Activated T-cell treated with anti-CD3 and anti-CD28 coated beads, Interleukin-2, amount 50 U/mL, for 72 hours (primary cell): Measurements from ENCODE around the gene LRRC17. TPM values are rescaled to one million over a fixed set of nuclear protein-coding genes. Genes with fewer than 3 reads are reported as not detected.
"Not testable (repeated sequence)": the region's sequence is repeated elsewhere in the genome, so short reads cannot be mapped to it uniquely, and the experiment has no call there.

Experiments
- ATAC-seq, 2 donors: fragments of 150-1000 bp; cut with Tn5 transposase; replicated peaks in 1 of 2; 2 replicates each; pipeline ENCODE4 v1.10.0; 2021; ENCODE audit warnings: moderate library complexity in 2 of 2, mild to moderate bottlenecking in 1 of 2
- DNase-seq, 2 donors: peaks; one replicate each; pipeline ENCODE4 v3.0.0; 2021 to 2022; ENCODE audit warnings: mixed read lengths in 1 of 2
- H3K27ac Mint-ChIP-seq: one replicate; pipeline ENCODE4 v1.8.0; 2022; ENCODE audit warnings: mild to moderate bottlenecking, moderate library complexity, mixed read lengths
- H3K27me3 Mint-ChIP-seq: one replicate; pipeline ENCODE4 v1.8.0; 2022; ENCODE audit warnings: low read depth, mixed read lengths
- H3K36me3 Mint-ChIP-seq, 2 donors: one replicate each; pipeline ENCODE4 v1.8.0; 2022; ENCODE audit warnings: mixed read lengths in 2 of 2, mild to moderate bottlenecking in 1 of 2; ENCODE audit not compliant: insufficient read depth in 2 of 2
- H3K4me1 Mint-ChIP-seq: one replicate; pipeline ENCODE4 v1.8.0; 2022; ENCODE audit warnings: low read depth, mixed read lengths
- H3K4me3 Mint-ChIP-seq, 2 donors: one replicate each; pipeline ENCODE4 v1.8.0; 2022; ENCODE audit warnings: mild to moderate bottlenecking in 2 of 2, mixed read lengths in 2 of 2, moderate library complexity in 2 of 2
- H3K9me3 Mint-ChIP-seq, 2 donors: one replicate each; pipeline ENCODE4 v1.8.0; 2022; ENCODE audit warnings: mixed read lengths in 2 of 2
- total RNA-seq, 2 donors: library from RNA; stranded (reverse); gene quantifications; one replicate each; pipeline ENCODE4 v1.2.3, GENCODE V29; 2022

The LRRC17 gene
- total RNA-seq, 2 donors from 2014 or later: 0.31 TPM; not detected in 1

- DNase-seq (no peak), ATAC-seq (no peak)
- no peak overlapping the region for H3K4me3 Mint-ChIP-seq
- no peaks in the 10 kb centered on the region for H3K36me3 Mint-ChIP-seq
- H3K27me3 Mint-ChIP-seq: no peaks in the 10 kb centered on the region
- no peaks in the 10 kb centered on the region for H3K4me1 Mint-ChIP-seq
- H3K27ac Mint-ChIP-seq: no peak overlapping the region
- no peaks in the 10 kb centered on the region for H3K9me3 Mint-ChIP-seq
These were observed 61.8 kb downstream of the LRRC17 start for GRCh38 chr7:102974366-102975236.

- no peak overlapping the region for H3K4me3 Mint-ChIP-seq
- no peaks in the 10 kb centered on the region for H3K27me3 Mint-ChIP-seq
- no peaks in the 10 kb centered on the region for H3K36me3 Mint-ChIP-seq
- DNase-seq: no peak
- H3K9me3 Mint-ChIP-seq: no peaks in the 10 kb centered on the region
- no peak overlapping the region for H3K27ac Mint-ChIP-seq
- H3K4me1 Mint-ChIP-seq: no peaks in the 10 kb centered on the region
- ATAC-seq: no peak
These were observed 63.1 kb downstream of the LRRC17 start for GRCh38 chr7:102975854-102976253.

- Mint-ChIP-seq H3K9me3 (no peaks in the 10 kb centered on the region), H3K36me3 (no peaks in the 10 kb centered on the region), H3K4me1 (no peaks in the 10 kb centered on the region), H3K4me3 (no peak overlapping the region), H3K27me3 (no peaks in the 10 kb centered on the region), H3K27ac (no peak overlapping the region)
- ATAC-seq: no peak
- no peak for DNase-seq
These were observed 63.7 kb downstream of the LRRC17 start for GRCh38 chr7:102976493-102976892.

GRCh38 chr7:102977586-102977985 is 64.8 kb downstream of the LRRC17 start:
- H3K4me1 Mint-ChIP-seq, DNase-seq, ATAC-seq, H3K27me3 Mint-ChIP-seq, H3K27ac Mint-ChIP-seq, H3K36me3 Mint-ChIP-seq, H3K9me3 Mint-ChIP-seq, H3K4me3 Mint-ChIP-seq: not testable (repeated sequence)

- DNase-seq (no peak), ATAC-seq (no peak)
- Mint-ChIP-seq H3K27me3 (no peaks in the 10 kb centered on the region), H3K4me1 (no peaks in the 10 kb centered on the region), H3K27ac (no peak overlapping the region), H3K4me3 (no peak overlapping the region), H3K36me3 (no peaks in the 10 kb centered on the region), H3K9me3 (no peaks in the 10 kb centered on the region)
These were observed 65.5 kb downstream of the LRRC17 start for GRCh38 chr7:102978284-102978683.

GRCh38 chr7:102979670-102980069 is 66.9 kb downstream of the LRRC17 start:
- H3K36me3 Mint-ChIP-seq: no peaks in the 10 kb centered on the region
- no peaks in the 10 kb centered on the region for H3K4me1 Mint-ChIP-seq

GRCh38 chr7:102981451-102981850 is 68.7 kb downstream of the LRRC17 start:
- no peak overlapping the region for H3K4me3 Mint-ChIP-seq
- no peaks in the 10 kb centered on the region for H3K27me3 Mint-ChIP-seq
- ATAC-seq (no peak), DNase-seq (no peak)
- no peaks in the 10 kb centered on the region for H3K36me3 Mint-ChIP-seq
- no peaks in the 10 kb centered on the region for H3K4me1 Mint-ChIP-seq
- no peaks in the 10 kb centered on the region for H3K9me3 Mint-ChIP-seq
- no peak overlapping the region for H3K27ac Mint-ChIP-seq

More at GRCh38 chr7:102979670-102980069, 66.9 kb downstream of the LRRC17 start:
- H3K27me3 Mint-ChIP-seq: no peaks in the 10 kb centered on the region
- no peak overlapping the region for H3K4me3 Mint-ChIP-seq
- DNase-seq (no peak), ATAC-seq (no peak)
- no peaks in the 10 kb centered on the region for H3K9me3 Mint-ChIP-seq
- no peak overlapping the region for H3K27ac Mint-ChIP-seq

GRCh38 chr7:102982235-102982634 is 69.4 kb downstream of the LRRC17 start:
- Mint-ChIP-seq H3K27me3 (no peaks in the 10 kb centered on the region), H3K27ac (no peak overlapping the region), H3K4me1 (no peaks in the 10 kb centered on the region), H3K4me3 (no peak overlapping the region), H3K36me3 (no peaks in the 10 kb centered on the region), H3K9me3 (no peaks in the 10 kb centered on the region)
- ATAC-seq: no peak
- no peak for DNase-seq

- H3K4me1 Mint-ChIP-seq: no peaks in the 10 kb centered on the region
- no peak overlapping the region for H3K4me3 Mint-ChIP-seq
- H3K9me3 Mint-ChIP-seq: no peaks in the 10 kb centered on the region
- ATAC-seq (no peak), DNase-seq (no peak)
- H3K36me3 Mint-ChIP-seq: no peaks in the 10 kb centered on the region
- H3K27me3 Mint-ChIP-seq: no peaks in the 10 kb centered on the region
- H3K27ac Mint-ChIP-seq: no peak overlapping the region
These were observed 70.8 kb downstream of the LRRC17 start for GRCh38 chr7:102983602-102984001.

- ATAC-seq: no peak
- Mint-ChIP-seq H3K4me3 (no peak overlapping the region), H3K36me3 (no peaks in the 10 kb centered on the region), H3K27ac (no peak overlapping the region), H3K9me3 (no peaks in the 10 kb centered on the region), H3K27me3 (no peaks in the 10 kb centered on the region), H3K4me1 (no peaks in the 10 kb centered on the region)
- no peak for DNase-seq
These were observed 72.5 kb downstream of the LRRC17 start for GRCh38 chr7:102985176-102985783.

GRCh38 chr7:102988088-102988487 is 75.3 kb downstream of the LRRC17 start:
- Mint-ChIP-seq H3K9me3 (no peaks in the 10 kb centered on the region), H3K27ac (no peak overlapping the region), H3K4me3 (no peak overlapping the region), H3K36me3 (no peaks in the 10 kb centered on the region), H3K4me1 (no peaks in the 10 kb centered on the region), H3K27me3 (no peaks in the 10 kb centered on the region)
- no peak for DNase-seq
- no peak for ATAC-seq

- ATAC-seq: no peak
- DNase-seq: no peak
- Mint-ChIP-seq H3K4me1 (no peaks in the 10 kb centered on the region), H3K9me3 (no peaks in the 10 kb centered on the region), H3K27ac (no peak overlapping the region), H3K4me3 (no peak overlapping the region), H3K27me3 (no peaks in the 10 kb centered on the region), H3K36me3 (no peaks in the 10 kb centered on the region)
These were observed 76.1 kb downstream of the LRRC17 start for GRCh38 chr7:102988631-102989560.

- Mint-ChIP-seq H3K36me3 (no peaks in the 10 kb centered on the region), H3K4me3 (no peak overlapping the region), H3K27ac (no peak overlapping the region), H3K9me3 (no peaks in the 10 kb centered on the region), H3K4me1 (no peaks in the 10 kb centered on the region), H3K27me3 (no peaks in the 10 kb centered on the region)
- DNase-seq (no peak), ATAC-seq (no peak)
These were observed 77.8 kb downstream of the LRRC17 start for GRCh38 chr7:102990642-102991041.
